MCF 10A (cell line): ENCODE data around the gene TTLL6. TPM values are rescaled to one million over a fixed set of nuclear protein-coding genes. Genes with fewer than 3 reads are reported as not detected.

Experiments used
- BruUV-seq: library from RNA; stranded (reverse); fragments of 400-500 nt; replicated peaks from 2 replicates; lab custom pipeline; 2021; lab: Mats Ljungman, UMichigan
- CTCF ChIA-PET: fragments of 300-600 bp; sonication (Branson Sonifier 250); formaldehyde crosslinking; extraction: SDS; loops from one replicate; lab custom pipeline; 2021; ENCODE audit warnings: antibody characterized with exemption, inconsistent platforms; lab: Yijun Ruan, JAX
- POLR2A ChIA-PET: fragments of 300-600, 350-650 bp; sonication (Branson Sonifier 250); formaldehyde crosslinking; extraction: SDS; loops from one replicate; lab custom pipeline; 2020; ENCODE audit warnings: antibody characterized with exemption, inconsistent platforms; lab: Yijun Ruan, JAX
- DNase-seq: peaks from one replicate; pipeline ENCODE4 v3.0.0-alpha.2; 2018; ENCODE audit not compliant: unreplicated experiment
- H3K27ac Mint-ChIP-seq: one replicate; pipeline ENCODE4 v1.8.0; 2022; ENCODE audit warnings: mild to moderate bottlenecking, low read depth, mixed read lengths; ENCODE audit not compliant: unreplicated experiment
- H3K27me3 Mint-ChIP-seq: one replicate; pipeline ENCODE4 v1.8.0; 2022; ENCODE audit warnings: mixed read lengths; ENCODE audit not compliant: insufficient read depth, unreplicated experiment
- H3K36me3 Mint-ChIP-seq: one replicate; pipeline ENCODE4 v1.8.0; 2022; ENCODE audit warnings: mild to moderate bottlenecking, moderate library complexity, mixed read lengths; ENCODE audit not compliant: insufficient read depth, unreplicated experiment
- H3K4me1 Mint-ChIP-seq: one replicate; pipeline ENCODE4 v1.8.0; 2022; ENCODE audit warnings: mixed read lengths; ENCODE audit not compliant: insufficient read depth, unreplicated experiment
- H3K4me3 Mint-ChIP-seq: one replicate; pipeline ENCODE4 v1.8.0; 2022; ENCODE audit warnings: mild to moderate bottlenecking, moderate library complexity, mixed read lengths; ENCODE audit not compliant: unreplicated experiment
- H3K9me3 Mint-ChIP-seq: one replicate; pipeline ENCODE4 v1.8.0; 2022; ENCODE audit warnings: mixed read lengths; ENCODE audit not compliant: unreplicated experiment
- CTCF ChIP-seq: fragments of 200-600 bp; IDR thresholded peaks from one replicate; pipeline ENCODE4 v1.8.0; 2022; ENCODE audit warnings: antibody characterized with exemption, mild to moderate bottlenecking; ENCODE audit not compliant: unreplicated experiment
- intact Hi-C: fragments of 100-400 bp; cut with micrococcal nuclease; formaldehyde crosslinking; loops from 2 replicates; pipeline ENCODE4 v1.14.1; 2022
- total RNA-seq: library from RNA; stranded (reverse); gene quantifications from 2 replicates; pipeline ENCODE4 v1.2.3, GENCODE V29; 2022

Gene TTLL6
- total RNA-seq, 1 experiment from 2014 or later = not detected

- H3K36me3 Mint-ChIP-seq = no peaks in the 10 kb centered on the region
- H3K4me3 Mint-ChIP-seq = no peak overlapping the region
- no peaks in the 10 kb centered on the region for H3K9me3 Mint-ChIP-seq
- BruUV-seq = no TSS peak
- intact Hi-C loops = no loop called here
- H3K4me1 Mint-ChIP-seq = no peaks in the 10 kb centered on the region
- CTCF ChIA-PET = no interaction called here
- DNase-seq = no peak
- TF ChIP-seq CTCF = no peak
- H3K27ac Mint-ChIP-seq = no peak overlapping the region
- POLR2A ChIA-PET = no interaction called here
- peaks cover 41% of the 10 kb centered on the region for H3K27me3 Mint-ChIP-seq
Observed at GRCh38 chr17:48776602-48777001, 40.4 kb downstream of the TTLL6 start.

DNA sequence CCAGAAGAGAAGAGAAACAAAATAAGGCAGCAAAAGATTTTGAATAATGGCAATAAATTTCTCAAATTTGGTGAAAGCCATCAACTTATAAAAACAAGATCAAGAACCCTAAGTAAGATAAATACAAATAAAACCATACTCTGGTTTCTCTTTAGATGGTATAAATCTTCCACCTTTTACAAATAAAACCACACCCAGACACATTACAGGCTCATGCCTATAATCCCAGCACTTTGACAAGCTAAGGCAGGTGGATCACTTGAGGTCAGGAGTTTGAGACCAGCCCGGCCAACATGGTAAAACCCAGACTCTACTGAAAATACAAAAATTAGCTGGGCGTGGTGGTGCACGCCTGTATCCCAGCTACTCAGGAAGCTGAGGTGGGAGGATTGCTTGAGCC is 43.8 kb downstream of the TTLL6 start:
- H3K4me1 Mint-ChIP-seq = no peaks in the 10 kb centered on the region
- DNase-seq = no peak
- no TSS peak for BruUV-seq
- no peak overlapping the region for H3K27ac Mint-ChIP-seq
- H3K36me3 Mint-ChIP-seq = no peaks in the 10 kb centered on the region
- intact Hi-C loops = no loop called here
- POLR2A ChIA-PET = interaction anchor here (1.0 kb wide), 1 partner anchor 15 kb away, joined by 5 read pairs; no protein-coding TSS in a partner anchor
- TF ChIP-seq CTCF = no peak
- H3K9me3 Mint-ChIP-seq = no peaks in the 10 kb centered on the region
- CTCF ChIA-PET = interaction anchor here (0.6 to 1.1 kb wide), 3 partner anchors 39 to 104 kb away, joined by 3 to 7 read pairs (median 4); no protein-coding TSS in a partner anchor
- H3K27me3 Mint-ChIP-seq = peaks cover 32% of the 10 kb centered on the region
- no peak overlapping the region for H3K4me3 Mint-ChIP-seq

GRCh38 chr17:48770954-48771353 is 46.1 kb downstream of the TTLL6 start:
- ChIA-PET POLR2A (no interaction called here), CTCF (interaction anchor here (0.8 kb wide), 1 partner anchor 785 kb away, joined by 3 read pairs; no protein-coding TSS in a partner anchor)
- BruUV-seq = no TSS peak
- Mint-ChIP-seq H3K36me3 (no peaks in the 10 kb centered on the region), H3K4me1 (no peaks in the 10 kb centered on the region), H3K4me3 (no peak overlapping the region), H3K27me3 (peaks cover 36% of the 10 kb centered on the region), H3K27ac (no peak overlapping the region), H3K9me3 (no peaks in the 10 kb centered on the region)
- intact Hi-C loops = no loop called here
- no peak for TF ChIP-seq CTCF
- no peak for DNase-seq

GRCh38 chr17:48769009-48769675 is 47.9 kb downstream of the TTLL6 start:
- peaks cover 54% of the 10 kb centered on the region for H3K27me3 Mint-ChIP-seq

More at GRCh38 chr17:48769009-48769675, 47.9 kb downstream of the TTLL6 start:
- H3K4me1 Mint-ChIP-seq = no peaks in the 10 kb centered on the region
- no TSS peak for BruUV-seq
- ChIA-PET POLR2A (interaction anchor here (0.6 kb wide), 1 partner anchor 312 kb away, joined by 3 read pairs; no protein-coding TSS in a partner anchor), CTCF (interaction anchor here (0.6 to 1.9 kb wide), 5 partner anchors 21 to 116 kb away, joined by 3 to 5 read pairs (median 3); no protein-coding TSS in a partner anchor)
- H3K36me3 Mint-ChIP-seq = no peaks in the 10 kb centered on the region
- TF ChIP-seq CTCF = no peak
- H3K4me3 Mint-ChIP-seq = no peak overlapping the region
- DNase-seq = no peak
- no peaks in the 10 kb centered on the region for H3K9me3 Mint-ChIP-seq
- no peak overlapping the region for H3K27ac Mint-ChIP-seq
- intact Hi-C loops = no loop called here
